Left lung (tissue), 10 donors: ENCODE measurements around the gene HDLBP. TPM values are rescaled to one million over a fixed set of nuclear protein-coding genes. Genes with fewer than 3 reads are reported as not detected.
"Not testable (repeated sequence)": the region's sequence is repeated elsewhere in the genome, so short reads cannot be mapped to it uniquely, and the experiment has no call there.

Experiments used
- ATAC-seq: fragments of 200-7000 bp; cut with Tn5 transposase; one replicate; pipeline ENCODE4 v1.9.1; 2020; ENCODE audit warnings: moderate library complexity
- DNase-seq, 4 donors: peaks; one replicate each; pipeline ENCODE4 v3.0.0-alpha.2; 2013 to 2020
- H3K27ac ChIP-seq, 2 donors: fragments of 200-600 bp; sonication (generic) in 1 of 2; one replicate each; pipeline versions ENCODE4 v1.5.0 to v1.8.0; 2020 to 2021
- H3K27me3 ChIP-seq, 2 donors: fragments of 200-600 bp; sonication (generic) in 1 of 2; one replicate each; pipeline versions ENCODE4 v1.5.0 to v1.8.0; 2020 to 2021
- H3K36me3 ChIP-seq, 2 donors: fragments of 200-600 bp; sonication (generic) in 1 of 2; one replicate each; pipeline versions ENCODE4 v1.5.0 to v1.8.0; 2020 to 2021
- H3K4me1 ChIP-seq, 2 donors: fragments of 200-600 bp; one replicate each; pipeline ENCODE4 v1.8.0; 2021
- H3K4me3 ChIP-seq, 2 donors: fragments of 200-600 bp; sonication (generic) in 1 of 2; one replicate each; pipeline versions ENCODE4 v1.5.0 to v1.8.0; 2020 to 2021; ENCODE audit warnings: mild to moderate bottlenecking in 1 of 2
- H3K9me3 ChIP-seq, 2 donors: fragments of 200-600 bp; sonication (generic) in 1 of 2; one replicate each; pipeline versions ENCODE4 v1.5.0 to v1.8.0; 2020 to 2021
- intact Hi-C, 2 donors: fragments of 100-400 bp; cut with DNase I; formaldehyde crosslinking; loops; one replicate each; pipeline versions ENCODE4 v1.11.2 to v1.14.2; 2022
- polyA plus RNA-seq, 6 donors: library from polyadenylated mRNA; unstranded; fragments of 120-200 nt; gene quantifications; one replicate each; pipeline ENCODE4 v1.2.1, GENCODE V29; 2013; ENCODE audit not compliant: insufficient read length in 6 of 6
- total RNA-seq, 2 donors: library from RNA; stranded (reverse); fragmentation: NEBNext Ultra II Directional; extraction: Animal tissue kit (Norgen Biotek cat#: 25700); gene quantifications; one replicate each; pipeline ENCODE4 v1.2.1, GENCODE V29; 2021
- TF ChIP-seq, protein P1 (sequence below), 2 donors: fragments of 200-600 bp; sonication (generic) in 1 of 2; IDR thresholded peaks; one replicate each; pipeline versions ENCODE4 v1.5.0 to v1.8.0; 2021; ENCODE audit warnings: antibody characterized with exemption in 2 of 2
- donor health status: DM: no; HTN: yes; CAD: no.
- donor health status: DM: no; HTN: no; CAD: no.

HDLBP gene
- total and polyA plus RNA-seq, 8 donors, result 369 to 567 (median 401) TPM

- no peaks in the 10 kb centered on the region for H3K9me3 ChIP-seq
- H3K27me3 ChIP-seq, result no peaks in the 10 kb centered on the region
- ATAC-seq (no peak), DNase-seq (no peak)
- H3K4me3 ChIP-seq, result no peak overlapping the region
- no peaks in the 10 kb centered on the region for H3K36me3 ChIP-seq
- H3K4me1 ChIP-seq, result peaks cover 0 to 5% of the 10 kb centered on the region in 2 donors
- TF ChIP-seq, protein P1, sequence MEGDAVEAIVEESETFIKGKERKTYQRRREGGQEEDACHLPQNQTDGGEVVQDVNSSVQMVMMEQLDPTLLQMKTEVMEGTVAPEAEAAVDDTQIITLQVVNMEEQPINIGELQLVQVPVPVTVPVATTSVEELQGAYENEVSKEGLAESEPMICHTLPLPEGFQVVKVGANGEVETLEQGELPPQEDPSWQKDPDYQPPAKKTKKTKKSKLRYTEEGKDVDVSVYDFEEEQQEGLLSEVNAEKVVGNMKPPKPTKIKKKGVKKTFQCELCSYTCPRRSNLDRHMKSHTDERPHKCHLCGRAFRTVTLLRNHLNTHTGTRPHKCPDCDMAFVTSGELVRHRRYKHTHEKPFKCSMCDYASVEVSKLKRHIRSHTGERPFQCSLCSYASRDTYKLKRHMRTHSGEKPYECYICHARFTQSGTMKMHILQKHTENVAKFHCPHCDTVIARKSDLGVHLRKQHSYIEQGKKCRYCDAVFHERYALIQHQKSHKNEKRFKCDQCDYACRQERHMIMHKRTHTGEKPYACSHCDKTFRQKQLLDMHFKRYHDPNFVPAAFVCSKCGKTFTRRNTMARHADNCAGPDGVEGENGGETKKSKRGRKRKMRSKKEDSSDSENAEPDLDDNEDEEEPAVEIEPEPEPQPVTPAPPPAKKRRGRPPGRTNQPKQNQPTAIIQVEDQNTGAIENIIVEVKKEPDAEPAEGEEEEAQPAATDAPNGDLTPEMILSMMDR (IDR thresholded peaks at IDR 0.05), result no peak
- no peak overlapping the region for H3K27ac ChIP-seq
- intact Hi-C loops, result no loop called here
Measured at GRCh38 chr2:241296767-241297166, 18.7 kb downstream of the HDLBP start.

GRCh38 chr2:241295326-241296095 lies 20.0 kb downstream of the HDLBP start:
- TF ChIP-seq, protein P1 (IDR thresholded peaks at IDR 0.05), result no peak
- H3K27me3 ChIP-seq, result no peaks in the 10 kb centered on the region
- no peak for ATAC-seq
- no peak for DNase-seq
- intact Hi-C loops, result no loop called here
- H3K36me3 ChIP-seq, result no peaks in the 10 kb centered on the region
- H3K4me1 ChIP-seq, result no peaks in the 10 kb centered on the region
- no peaks in the 10 kb centered on the region for H3K9me3 ChIP-seq
- H3K4me3 ChIP-seq, result no peak overlapping the region
- H3K27ac ChIP-seq, result no peak overlapping the region

DNA sequence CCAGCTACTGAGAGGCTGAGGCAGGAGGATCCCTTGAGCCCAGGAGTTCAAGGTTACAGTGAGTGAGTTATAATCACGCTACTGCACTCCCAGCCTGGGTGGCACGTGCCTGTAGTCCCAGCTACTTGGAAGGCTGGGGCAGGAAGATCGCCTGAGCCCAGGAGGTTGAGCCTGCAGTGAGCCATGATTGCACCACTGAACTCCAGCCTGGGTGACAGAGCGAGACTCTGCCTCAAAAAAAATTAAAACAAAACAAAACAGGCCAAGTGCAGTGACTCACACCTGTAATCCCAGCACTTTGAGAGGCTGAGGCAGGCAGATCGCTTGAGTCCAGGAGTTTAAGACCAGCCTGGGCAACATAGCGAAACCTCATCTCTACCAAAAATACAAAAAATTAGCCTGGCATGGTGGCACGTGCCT lies 22.1 kb downstream of the HDLBP start:
- H3K27ac ChIP-seq, H3K4me1 ChIP-seq, intact Hi-C loops, H3K4me3 ChIP-seq, H3K36me3 ChIP-seq, H3K9me3 ChIP-seq, DNase-seq, H3K27me3 ChIP-seq: not testable (repeated sequence)
- peak; percentile 32 for ATAC-seq

GRCh38 chr2:241291977-241292376 lies 23.5 kb downstream of the HDLBP start:
- H3K4me1 ChIP-seq, result peaks cover 0 to 5% of the 10 kb centered on the region in 2 donors
- H3K4me3 ChIP-seq, result no peak overlapping the region
- no peak for DNase-seq
- no peaks in the 10 kb centered on the region for H3K9me3 ChIP-seq
- H3K27me3 ChIP-seq, result no peaks in the 10 kb centered on the region
- intact Hi-C loops, result no loop called here
- H3K36me3 ChIP-seq, result no peaks in the 10 kb centered on the region
- ATAC-seq, result no peak
- TF ChIP-seq, protein P1 (IDR thresholded peaks at IDR 0.05), result no peak
- H3K27ac ChIP-seq, result no peak overlapping the region

DNA sequence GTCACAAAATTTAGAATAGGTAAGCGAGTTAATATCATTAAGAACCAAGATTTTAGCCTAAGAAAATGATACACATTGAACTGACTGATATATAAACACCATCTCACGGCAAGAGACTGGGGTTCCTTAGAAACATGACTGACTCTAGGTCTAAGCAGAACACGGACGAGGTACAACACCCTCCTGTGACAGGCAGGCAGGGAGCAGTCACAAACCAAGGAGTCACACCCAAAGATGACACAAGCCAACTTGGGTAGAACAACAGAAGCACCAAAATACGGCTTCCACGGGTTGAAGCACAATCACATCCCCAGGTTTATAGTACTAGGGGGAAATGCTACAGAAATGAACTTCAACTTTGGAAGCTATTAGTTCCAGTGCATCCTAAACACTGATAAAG lies 24.3 kb downstream of the HDLBP start:
- Histone ChIP-seq H3K4me1 (peaks cover 0 to 5% of the 10 kb centered on the region in 2 donors), H3K9me3 (no peaks in the 10 kb centered on the region), H3K27ac (no peak overlapping the region), H3K4me3 (no peak overlapping the region), H3K27me3 (no peaks in the 10 kb centered on the region), H3K36me3 (no peaks in the 10 kb centered on the region)
- no peak for ATAC-seq
- DNase-seq, result no peak
- intact Hi-C loops, result no loop called here
- TF ChIP-seq, protein P1 (IDR thresholded peaks at IDR 0.05), result no peak

DNA sequence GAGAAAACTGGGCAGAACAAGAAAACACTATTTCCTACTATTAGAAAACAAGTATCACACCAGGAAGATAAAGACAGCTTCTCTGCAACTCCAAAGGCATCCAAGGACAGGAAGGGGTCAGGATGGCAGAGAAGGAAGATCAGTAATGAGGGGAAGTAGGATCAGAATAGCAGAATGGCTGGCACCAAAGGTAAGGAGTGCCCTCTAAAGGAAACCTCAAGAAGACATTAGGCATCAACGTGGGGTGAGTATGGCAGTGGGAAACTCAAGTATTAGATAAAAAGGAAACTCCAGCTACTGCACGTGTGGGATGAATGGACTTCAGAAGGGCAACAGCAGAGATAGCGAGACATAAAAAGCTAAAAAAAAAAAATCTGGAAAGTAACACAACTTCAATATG lies 25.9 kb downstream of the HDLBP start:
- Histone ChIP-seq H3K4me1 (peaks cover 0 to 5% of the 10 kb centered on the region in 2 donors), H3K4me3 (no peak overlapping the region), H3K9me3 (no peaks in the 10 kb centered on the region), H3K27me3 (no peaks in the 10 kb centered on the region), H3K36me3 (no peaks in the 10 kb centered on the region), H3K27ac (no peak overlapping the region)
- ATAC-seq (no peak), DNase-seq (no peak)
- intact Hi-C loops, result no loop called here
- TF ChIP-seq, protein P1 (IDR thresholded peaks at IDR 0.05), result no peak
